ENCODE data around the gene F11R.

DNA sequence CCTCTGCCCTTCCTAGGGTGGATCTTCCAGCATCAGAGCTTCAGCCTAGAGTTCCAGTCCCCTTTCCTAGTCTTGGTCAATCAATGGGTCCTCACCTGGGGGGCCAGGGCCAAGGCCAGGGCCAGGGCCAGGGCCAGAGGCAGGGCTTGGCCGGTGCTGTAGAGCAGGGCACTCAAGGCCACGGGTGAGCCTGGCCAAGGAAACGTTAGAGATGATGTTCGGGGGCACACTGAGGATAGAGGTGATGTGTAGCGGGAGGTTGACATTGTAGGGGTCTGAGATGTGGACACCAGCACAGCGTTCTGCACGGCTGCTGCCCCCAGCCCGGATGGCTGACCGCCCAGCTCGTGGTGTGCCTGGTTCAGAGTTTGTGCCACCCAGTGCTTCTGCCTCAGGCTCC lies 30.3 kb upstream of the F11R start:
- TF ChIP-seq POLR2AphosphoS5 (IDR thresholded peaks at IDR 0.05; ENCODE audit: low read depth, low read length), result no peak
- TF ChIP-seq POLR2A (IDR thresholded peaks at IDR 0.05; ENCODE audit: low read depth, low read length), result no peak

Measured in GM12892 (cell line).